GM18867 (cell line): ENCODE data around the gene PRPSAP1.

Experiments used
- ATAC-seq: cut with Tn5 transposase; IDR thresholded peaks from one replicate; pipeline ENCODE4 v1.9.1; 2021; ENCODE audit warnings: mild to moderate bottlenecking, moderate library complexity; ENCODE audit not compliant: unreplicated experiment

PRPSAP1 gene

GRCh38 chr17:76278952-76279741 lies 74.6 kb downstream of the PRPSAP1 start:
- no peak for ATAC-seq

DNA sequence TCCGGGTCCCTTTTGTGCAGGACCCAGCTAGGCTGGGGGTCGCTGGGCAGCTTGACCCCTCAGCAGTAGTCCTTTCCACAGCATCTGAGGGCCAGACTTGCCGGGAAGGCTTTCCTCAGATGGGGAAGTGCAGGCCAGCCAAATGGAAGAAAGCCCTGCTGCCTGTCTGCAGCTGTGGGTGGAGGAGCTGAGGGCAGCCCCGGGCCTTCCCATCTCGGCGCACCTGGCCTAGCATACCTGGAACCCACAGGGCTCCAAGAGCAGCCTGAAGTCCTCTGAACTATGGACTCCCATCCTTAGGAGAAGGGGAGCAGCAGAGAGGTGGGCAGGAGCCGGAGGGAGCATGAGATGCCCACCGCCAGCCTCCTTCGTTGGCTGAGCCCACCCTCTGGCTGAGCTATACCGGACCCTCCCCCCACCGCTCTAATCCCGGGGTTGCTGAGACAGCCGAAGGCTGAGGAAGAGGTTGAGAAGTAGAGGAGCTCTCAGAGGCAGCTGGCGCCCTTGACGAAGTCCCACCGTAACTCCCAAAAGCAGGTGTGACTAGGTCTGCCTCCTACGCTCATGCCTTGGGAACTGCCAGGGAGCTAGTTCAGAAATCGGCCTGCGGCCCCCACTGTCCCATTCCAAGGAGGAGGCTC lies 75.3 kb downstream of the PRPSAP1 start:
- no peak for ATAC-seq

GRCh38 chr17:76277300-76278267 lies 76.1 kb downstream of the PRPSAP1 start:
- no peak for ATAC-seq

DNA sequence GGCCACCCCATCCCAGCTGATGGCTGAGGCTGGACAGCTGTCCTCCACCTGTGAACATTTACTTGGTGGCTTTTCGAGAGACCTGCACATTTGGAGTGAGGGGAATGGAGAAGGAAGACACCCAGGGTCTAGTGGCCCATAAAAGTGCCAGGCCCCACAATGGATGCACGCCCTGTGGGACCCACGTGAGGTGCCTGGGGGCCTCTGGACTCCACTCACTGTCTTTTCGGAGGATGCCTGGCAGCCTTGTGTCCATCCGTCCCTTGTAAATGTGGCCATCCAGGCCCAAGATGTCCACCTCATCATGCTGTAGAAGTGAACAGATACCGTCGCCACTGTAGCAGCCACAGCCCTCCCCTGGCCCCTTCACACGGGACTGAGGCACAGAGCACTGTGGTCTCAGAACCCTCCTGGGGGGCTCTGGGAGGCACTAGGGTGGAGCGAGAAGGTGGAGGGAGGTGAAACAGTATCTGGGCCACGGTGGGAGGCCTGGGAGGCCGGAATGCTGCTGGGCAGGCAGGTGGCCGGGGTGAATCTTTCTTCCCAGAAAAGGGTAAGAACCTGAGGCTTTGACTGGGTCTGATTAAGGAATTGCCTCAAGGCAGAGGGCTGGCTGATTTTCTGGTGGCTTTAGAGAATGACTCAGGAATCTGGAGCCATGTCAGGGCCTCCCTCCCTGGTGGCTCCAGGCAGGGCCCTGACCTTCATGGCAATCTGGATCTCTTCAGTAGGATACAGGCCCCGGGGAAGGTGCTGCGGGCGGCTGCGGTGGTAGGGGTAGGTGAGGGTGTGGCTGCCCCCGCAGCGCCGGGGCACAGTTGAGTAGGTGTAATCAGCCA lies 77.0 kb downstream of the PRPSAP1 start:
- no peak for ATAC-seq

- ATAC-seq = no peak
Observed at GRCh38 chr17:76276069-76276431, 77.7 kb downstream of the PRPSAP1 start.

DNA sequence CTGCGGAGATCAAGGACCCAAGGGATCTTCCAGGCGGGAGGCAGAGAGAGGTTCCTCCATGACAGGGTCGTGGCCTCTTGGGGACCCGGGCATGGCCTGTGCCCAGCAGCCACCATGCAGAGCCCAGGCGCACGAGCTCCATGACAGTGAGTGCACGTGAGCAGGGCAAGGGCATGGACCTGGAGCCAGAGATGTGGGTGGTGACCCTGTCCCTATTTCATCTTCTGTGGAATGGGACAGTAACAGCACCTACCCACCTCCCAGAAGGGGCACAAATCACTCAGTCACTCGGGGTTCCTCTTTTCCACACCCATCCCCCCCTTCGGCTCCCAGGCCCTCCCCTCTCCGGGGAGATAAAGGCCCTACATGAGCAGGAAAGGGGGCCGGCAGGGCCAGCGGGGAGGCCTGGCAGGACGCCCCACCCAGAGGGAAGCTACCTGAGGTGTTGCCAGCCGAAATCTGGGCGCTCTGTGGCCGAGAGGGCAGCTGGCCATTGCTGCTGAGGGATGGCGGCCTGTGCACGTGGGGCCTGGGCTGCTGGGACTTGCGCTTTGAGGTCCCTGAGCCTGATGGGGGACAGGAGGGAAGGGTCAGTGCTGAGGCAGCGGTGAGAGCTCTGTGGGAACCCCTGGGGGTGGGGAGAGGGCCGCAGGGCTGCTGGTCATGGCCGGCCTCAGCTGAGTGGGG lies 78.2 kb downstream of the PRPSAP1 start:
- ATAC-seq = no peak

DNA sequence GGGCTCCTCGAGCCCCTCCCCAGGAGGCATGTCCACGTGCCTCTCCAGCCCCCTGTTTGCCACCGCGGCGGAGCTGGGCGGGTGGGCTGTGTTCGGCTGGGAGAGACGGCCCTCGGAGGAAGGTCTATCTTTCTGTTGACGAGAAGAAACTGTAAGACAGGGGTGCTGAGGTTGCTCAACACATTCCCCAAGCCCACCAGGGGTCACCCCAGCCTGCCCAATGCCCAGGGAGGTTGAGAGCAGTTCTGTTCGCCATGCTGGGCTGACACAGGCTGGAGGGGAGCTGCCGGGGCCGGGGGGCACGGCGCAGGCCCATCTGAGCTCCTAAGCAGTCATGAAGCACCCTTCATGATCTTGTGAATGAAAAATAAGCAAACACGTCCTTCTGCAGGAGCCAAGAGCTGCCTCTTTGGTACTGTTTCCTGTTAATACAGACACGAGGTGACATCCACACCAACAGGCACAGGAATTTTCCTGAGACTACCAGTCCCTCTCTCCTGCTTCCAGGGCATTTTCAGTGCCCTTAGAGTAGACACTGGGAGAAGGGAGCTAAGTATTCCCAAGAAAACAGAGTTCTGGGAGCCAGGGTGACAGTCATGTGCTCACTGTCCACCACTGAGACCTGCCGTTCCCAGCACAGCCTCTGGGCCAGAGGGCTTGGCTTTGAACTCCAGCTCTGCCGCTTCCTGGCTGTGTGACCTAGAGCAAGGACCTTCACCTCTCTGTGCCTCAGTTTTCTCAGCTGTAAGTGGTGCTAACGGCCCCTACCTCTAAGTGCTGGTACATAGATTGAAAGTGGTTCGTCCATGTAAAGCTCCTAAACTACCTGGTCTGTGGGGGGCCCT lies 79.4 kb downstream of the PRPSAP1 start:
- no peak for ATAC-seq

- ATAC-seq = no peak
Observed at GRCh38 chr17:76273445-76274111, 80.1 kb downstream of the PRPSAP1 start.

DNA sequence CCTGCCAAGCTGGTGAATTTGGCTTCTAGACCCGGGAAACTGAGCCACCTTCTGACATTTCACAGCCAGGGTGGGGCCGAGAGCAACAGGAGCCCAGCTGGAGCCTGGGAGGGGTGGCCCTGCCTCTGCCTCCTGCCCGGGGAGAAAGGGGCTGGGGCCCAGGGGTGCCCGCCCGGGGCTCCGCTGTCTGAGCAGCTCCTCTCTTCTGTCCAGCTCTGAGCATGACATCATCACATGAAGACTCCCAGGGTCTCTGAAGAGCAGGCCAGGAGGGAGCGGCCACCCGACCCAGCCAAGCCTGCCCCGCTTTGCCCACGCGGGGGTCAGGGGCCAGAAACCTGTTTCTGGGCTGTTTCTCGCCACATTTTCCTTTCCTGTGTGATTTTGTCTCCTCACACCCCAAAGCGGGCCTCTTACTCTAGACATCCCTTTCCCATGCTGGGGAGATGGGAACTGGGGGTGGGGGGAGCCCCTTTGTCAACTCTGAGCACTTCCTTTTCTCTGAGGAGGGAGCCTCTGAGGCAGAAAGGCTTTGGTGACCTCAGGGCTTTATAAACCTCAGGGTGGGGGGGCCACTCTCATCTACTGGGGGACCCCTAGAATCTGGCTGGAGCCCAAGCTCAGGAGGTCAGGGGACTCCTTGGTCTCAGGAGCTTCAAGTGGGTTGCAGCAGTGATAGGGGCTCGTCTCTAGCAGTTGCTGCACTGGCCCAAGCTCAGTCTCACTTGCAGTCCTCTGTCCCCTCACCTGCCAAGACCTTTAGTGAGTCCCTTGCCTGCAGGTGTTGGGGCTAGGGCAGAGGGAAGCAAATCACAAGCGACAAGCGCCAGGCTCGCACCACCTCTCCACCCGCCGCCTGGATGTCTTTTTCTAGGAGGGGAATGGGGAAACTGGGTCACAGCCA lies 80.9 kb downstream of the PRPSAP1 start:
- peak; percentile 18 for ATAC-seq

- ATAC-seq = peak; percentile 38
Observed at GRCh38 chr17:76271669-76272540, 81.8 kb downstream of the PRPSAP1 start.

DNA sequence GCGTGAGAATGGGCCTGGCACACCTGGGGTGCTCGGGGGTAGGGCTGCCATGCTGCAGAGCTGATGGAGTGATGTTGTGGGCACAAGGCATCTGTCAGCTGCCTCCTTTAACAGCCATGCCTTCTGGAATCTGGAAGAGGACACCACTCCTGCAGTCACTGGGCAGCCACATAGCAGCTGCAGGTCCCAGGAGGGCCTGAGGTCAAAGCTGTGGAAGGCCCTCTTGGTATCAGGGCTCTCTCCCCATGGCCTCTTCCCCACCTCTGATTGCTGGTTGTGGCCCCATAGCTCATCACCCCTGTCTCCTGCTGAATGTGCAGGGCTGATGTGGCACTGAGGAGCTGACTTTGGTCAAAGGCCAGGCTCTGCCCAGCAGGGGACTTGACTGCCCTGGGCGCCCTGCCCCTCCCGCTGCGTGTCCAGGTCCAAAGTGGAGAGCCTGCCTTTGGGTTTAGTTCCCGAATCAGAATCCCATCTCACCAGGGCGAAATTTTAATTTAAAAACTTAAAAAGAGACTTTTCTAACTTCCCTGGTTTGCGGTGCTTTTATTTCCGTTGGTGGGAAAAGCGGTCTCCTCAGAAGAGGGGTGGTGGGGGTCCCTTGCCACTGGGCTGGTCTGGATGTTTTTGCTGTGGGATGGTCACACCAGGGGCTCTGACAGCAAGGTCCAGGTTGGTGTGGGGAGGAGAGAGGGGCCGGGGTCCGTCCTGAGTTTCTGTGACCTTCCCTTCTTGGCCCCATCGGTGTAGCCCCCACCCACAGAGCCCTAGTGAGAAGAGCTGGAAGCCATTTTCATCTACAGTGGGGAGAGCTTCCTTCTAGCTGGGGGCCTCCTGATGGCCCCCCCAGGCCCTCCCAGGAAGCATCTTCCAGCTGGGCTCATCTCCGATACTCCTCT lies 82.7 kb downstream of the PRPSAP1 start:
- peak; percentile 3 for ATAC-seq

DNA sequence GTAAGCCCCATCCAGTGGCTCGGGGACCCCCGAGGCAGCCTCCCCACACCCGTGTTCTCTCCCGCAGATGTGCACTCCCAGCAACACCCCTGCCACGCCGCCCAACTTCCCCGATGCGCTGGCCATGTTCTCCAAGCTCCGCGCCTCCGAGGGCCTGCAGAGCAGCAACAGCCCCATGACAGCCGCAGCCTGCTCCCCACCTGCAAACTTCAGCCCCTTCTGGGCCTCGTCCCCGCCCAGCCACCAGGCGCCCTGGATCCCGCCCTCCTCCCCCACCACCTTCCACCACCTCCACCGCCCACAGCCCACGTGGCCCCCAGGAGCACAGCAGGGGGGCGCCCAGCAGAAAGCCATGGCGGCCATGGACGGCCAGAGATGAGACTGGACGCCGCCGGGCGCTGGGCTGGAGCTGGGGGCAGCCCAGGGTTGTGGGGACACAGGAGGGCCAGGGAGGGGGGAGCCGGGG lies 83.6 kb downstream of the PRPSAP1 start:
- no peak for ATAC-seq

- ATAC-seq = no peak
Observed at GRCh38 chr17:76268991-76269981, 84.4 kb downstream of the PRPSAP1 start.
